WERI-Rb-1 (cell line): ENCODE measurements around the gene VRK1.
"Not testable (repeated sequence)": the region's sequence is repeated elsewhere in the genome, so short reads cannot be mapped to it uniquely, and the experiment has no call there.

ENCODE experiments used
- DNase-seq: peaks from one replicate; pipeline ENCODE4 v3.0.0-alpha.2; 2020
- H3K27ac ChIP-seq: fragments of 250-450 bp; sonication (Bioruptor Pico); 2 replicates; pipeline ENCODE4 v1.5.1; 2020; ENCODE audit warnings: mild to moderate bottlenecking, moderate library complexity
- H3K27me3 ChIP-seq: fragments of 250-450 bp; sonication (Bioruptor Pico); 2 replicates; pipeline ENCODE4 v1.5.1; 2021; ENCODE audit warnings: mild to moderate bottlenecking, low read depth, moderate library complexity; ENCODE audit not compliant: insufficient read depth, severe bottlenecking
- H3K36me3 ChIP-seq: fragments of 250-450 bp; sonication (Bioruptor Pico); 2 replicates; pipeline ENCODE4 v1.5.1; 2020; ENCODE audit warnings: mild to moderate bottlenecking, moderate library complexity
- H3K4me3 ChIP-seq: 2 replicates; pipeline ENCODE4 v1.5.1; 2011; ENCODE audit warnings: low read depth, mild to moderate bottlenecking, control low read depth, low read length
- H3K9me3 ChIP-seq: fragments of 250-450 bp; sonication (Bioruptor Pico); 2 replicates; pipeline ENCODE4 v1.5.1; 2021; ENCODE audit warnings: mild to moderate bottlenecking, moderate library complexity; ENCODE audit not compliant: severe bottlenecking
- TF ChIP-seq, protein P1 (sequence below): IDR thresholded peaks from 2 replicates; pipeline ENCODE4 v1.5.1; 2011; ENCODE audit warnings: low read depth, mild to moderate bottlenecking, control low read depth, inconsistent platforms, low read length

Gene VRK1

DNA sequence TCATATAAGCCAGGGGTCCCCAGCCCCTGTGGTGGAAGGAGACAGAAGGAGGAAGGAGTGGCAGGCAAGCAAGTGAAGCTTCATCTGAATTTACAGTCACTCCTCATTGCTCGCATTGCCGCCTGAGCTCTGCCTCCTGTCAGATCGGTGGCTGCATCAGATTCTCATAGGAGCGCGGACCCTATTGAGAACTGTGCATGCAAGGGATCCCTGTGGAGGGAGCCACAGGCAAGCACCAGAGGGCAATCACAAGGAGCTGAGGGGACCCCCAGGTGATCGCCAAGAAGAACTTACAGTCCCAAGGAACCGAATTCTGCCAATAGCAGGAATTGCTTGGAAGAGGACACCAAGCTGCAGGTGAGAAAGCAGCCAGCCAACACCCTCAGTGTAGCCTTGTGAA, 33.2 kb upstream of the VRK1 start:
- H3K27me3 ChIP-seq, result no peaks in the 10 kb centered on the region
- H3K4me3 ChIP-seq, result no peak overlapping the region
- H3K27ac ChIP-seq, result no peak overlapping the region
- H3K9me3 ChIP-seq, result no peaks in the 10 kb centered on the region
- no peaks in the 10 kb centered on the region for H3K36me3 ChIP-seq
- TF ChIP-seq, protein P1, sequence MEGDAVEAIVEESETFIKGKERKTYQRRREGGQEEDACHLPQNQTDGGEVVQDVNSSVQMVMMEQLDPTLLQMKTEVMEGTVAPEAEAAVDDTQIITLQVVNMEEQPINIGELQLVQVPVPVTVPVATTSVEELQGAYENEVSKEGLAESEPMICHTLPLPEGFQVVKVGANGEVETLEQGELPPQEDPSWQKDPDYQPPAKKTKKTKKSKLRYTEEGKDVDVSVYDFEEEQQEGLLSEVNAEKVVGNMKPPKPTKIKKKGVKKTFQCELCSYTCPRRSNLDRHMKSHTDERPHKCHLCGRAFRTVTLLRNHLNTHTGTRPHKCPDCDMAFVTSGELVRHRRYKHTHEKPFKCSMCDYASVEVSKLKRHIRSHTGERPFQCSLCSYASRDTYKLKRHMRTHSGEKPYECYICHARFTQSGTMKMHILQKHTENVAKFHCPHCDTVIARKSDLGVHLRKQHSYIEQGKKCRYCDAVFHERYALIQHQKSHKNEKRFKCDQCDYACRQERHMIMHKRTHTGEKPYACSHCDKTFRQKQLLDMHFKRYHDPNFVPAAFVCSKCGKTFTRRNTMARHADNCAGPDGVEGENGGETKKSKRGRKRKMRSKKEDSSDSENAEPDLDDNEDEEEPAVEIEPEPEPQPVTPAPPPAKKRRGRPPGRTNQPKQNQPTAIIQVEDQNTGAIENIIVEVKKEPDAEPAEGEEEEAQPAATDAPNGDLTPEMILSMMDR, result no peak
- no peak for DNase-seq

- H3K27ac ChIP-seq, H3K27me3 ChIP-seq, H3K9me3 ChIP-seq, H3K4me3 ChIP-seq, DNase-seq, H3K36me3 ChIP-seq: not testable (repeated sequence)
Measured at GRCh38 chr14:96765205-96765604, 32.0 kb upstream of the VRK1 start.

GRCh38 chr14:96772929-96773328, 24.3 kb upstream of the VRK1 start:
- Histone ChIP-seq H3K36me3 (no peaks in the 10 kb centered on the region), H3K27ac (no peak overlapping the region), H3K27me3 (no peaks in the 10 kb centered on the region), H3K9me3 (peaks cover 7% of the 10 kb centered on the region), H3K4me3 (no peak overlapping the region)
- DNase-seq, result no peak
- TF ChIP-seq, protein P1, result no peak

DNA sequence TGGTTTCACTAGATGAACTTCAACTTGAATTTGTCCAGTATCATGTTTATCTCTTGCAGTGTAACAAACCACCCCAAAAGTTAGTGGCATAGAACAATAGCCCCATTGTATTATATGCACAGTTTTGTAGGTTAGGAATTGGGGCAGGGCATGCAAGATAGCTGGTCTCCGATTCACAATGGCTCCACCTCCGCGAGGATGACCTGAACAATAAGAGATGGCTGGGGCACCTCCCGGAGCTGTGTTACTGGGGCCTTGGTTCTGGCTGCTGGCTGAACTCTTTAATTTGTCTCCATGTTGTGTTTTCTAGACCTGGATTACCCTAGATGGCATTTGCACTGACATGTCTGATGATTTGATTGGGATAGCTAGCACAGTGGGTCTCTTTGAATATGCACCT, 20.4 kb upstream of the VRK1 start:
- DNase-seq, result no peak
- Histone ChIP-seq H3K9me3 (no peaks in the 10 kb centered on the region), H3K27ac (no peak overlapping the region), H3K27me3 (no peaks in the 10 kb centered on the region), H3K4me3 (no peak overlapping the region), H3K36me3 (no peaks in the 10 kb centered on the region)
- TF ChIP-seq, protein P1, result no peak

- Histone ChIP-seq H3K27me3 (no peaks in the 10 kb centered on the region), H3K27ac (no peak overlapping the region), H3K36me3 (no peaks in the 10 kb centered on the region), H3K4me3 (no peak overlapping the region), H3K9me3 (no peaks in the 10 kb centered on the region)
- TF ChIP-seq, protein P1, result no peak
- no peak for DNase-seq
Measured at GRCh38 chr14:96780500-96780899, 16.7 kb upstream of the VRK1 start.

DNA sequence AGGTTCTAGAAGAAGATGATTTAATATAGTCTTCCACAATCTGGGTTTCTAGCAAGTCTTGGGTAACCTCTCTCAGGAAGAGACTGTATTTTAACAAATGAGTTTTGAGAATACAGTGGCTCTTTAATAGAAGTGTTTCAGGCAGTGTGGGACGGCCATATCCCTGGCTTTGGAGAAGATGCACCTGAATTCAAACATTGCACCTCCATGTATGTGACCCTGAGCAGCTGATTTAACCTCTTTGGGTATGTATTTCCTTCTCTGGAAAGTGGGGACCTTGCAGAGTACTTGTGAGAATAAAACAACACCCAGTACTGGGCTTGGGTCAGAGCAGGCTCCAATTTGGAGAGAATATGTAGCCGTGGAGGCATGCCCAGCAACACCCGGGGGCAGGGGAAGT, 15.8 kb upstream of the VRK1 start:
- H3K4me3 ChIP-seq, result no peak overlapping the region
- H3K27ac ChIP-seq, result no peak overlapping the region
- TF ChIP-seq, protein P1, result no peak

DNA sequence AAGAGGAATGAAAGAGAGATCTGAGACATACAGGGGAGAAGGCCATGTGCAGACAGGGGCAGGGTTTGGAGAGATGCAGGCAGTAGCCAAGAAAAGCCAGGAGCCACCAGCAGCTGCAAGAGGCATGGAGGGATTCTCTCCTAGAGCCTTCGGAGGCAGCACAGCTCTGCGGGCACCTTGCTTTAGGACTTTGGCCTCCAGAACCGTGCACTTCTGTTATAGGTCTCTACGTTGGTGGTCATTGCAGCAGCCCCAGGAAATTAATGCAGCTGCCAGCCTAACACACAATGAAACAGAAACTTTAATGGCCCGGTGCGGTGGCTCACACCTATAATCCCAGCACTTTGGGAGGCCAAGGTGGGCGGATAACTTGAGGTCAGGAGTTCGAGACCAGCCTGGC, 14.7 kb upstream of the VRK1 start:
- TF ChIP-seq, protein P1, result no peak
- DNase-seq, result no peak
- no peak overlapping the region for H3K27ac ChIP-seq
- no peak overlapping the region for H3K4me3 ChIP-seq
- no peaks in the 10 kb centered on the region for H3K27me3 ChIP-seq
- no peaks in the 10 kb centered on the region for H3K9me3 ChIP-seq
- H3K36me3 ChIP-seq, result no peaks in the 10 kb centered on the region

More for the DNA sequence above, 15.8 kb upstream of the VRK1 start:
- Histone ChIP-seq H3K27me3 (no peaks in the 10 kb centered on the region), H3K36me3 (no peaks in the 10 kb centered on the region), H3K9me3 (no peaks in the 10 kb centered on the region)
- no peak for DNase-seq
